Hepatocyte (in vitro differentiated cells): ENCODE results near the gene TBXAS1.

Source experiments
- CTCF ChIP-seq: fragments of 200-600 bp; sonication (generic); IDR thresholded peaks from 2 replicates; pipeline ENCODE4 v1.5.1; 2016; ENCODE audit warnings: antibody characterized with exemption, mild to moderate bottlenecking; ENCODE audit not compliant: poor library complexity
- EZH2 ChIP-seq: fragments of 200-600 bp; sonication (generic); IDR thresholded peaks from 2 replicates; pipeline ENCODE4 v1.6.1; 2016; ENCODE audit warnings: antibody characterized with exemption, mild to moderate bottlenecking, borderline replicate concordance

GRCh38 chr7:139942636-139943035 is 113.6 kb downstream of the TBXAS1 start:
- TF ChIP-seq CTCF (no peak), EZH2 (no peak)
